Measurements from ENCODE around the gene ACIN1.

DNA sequence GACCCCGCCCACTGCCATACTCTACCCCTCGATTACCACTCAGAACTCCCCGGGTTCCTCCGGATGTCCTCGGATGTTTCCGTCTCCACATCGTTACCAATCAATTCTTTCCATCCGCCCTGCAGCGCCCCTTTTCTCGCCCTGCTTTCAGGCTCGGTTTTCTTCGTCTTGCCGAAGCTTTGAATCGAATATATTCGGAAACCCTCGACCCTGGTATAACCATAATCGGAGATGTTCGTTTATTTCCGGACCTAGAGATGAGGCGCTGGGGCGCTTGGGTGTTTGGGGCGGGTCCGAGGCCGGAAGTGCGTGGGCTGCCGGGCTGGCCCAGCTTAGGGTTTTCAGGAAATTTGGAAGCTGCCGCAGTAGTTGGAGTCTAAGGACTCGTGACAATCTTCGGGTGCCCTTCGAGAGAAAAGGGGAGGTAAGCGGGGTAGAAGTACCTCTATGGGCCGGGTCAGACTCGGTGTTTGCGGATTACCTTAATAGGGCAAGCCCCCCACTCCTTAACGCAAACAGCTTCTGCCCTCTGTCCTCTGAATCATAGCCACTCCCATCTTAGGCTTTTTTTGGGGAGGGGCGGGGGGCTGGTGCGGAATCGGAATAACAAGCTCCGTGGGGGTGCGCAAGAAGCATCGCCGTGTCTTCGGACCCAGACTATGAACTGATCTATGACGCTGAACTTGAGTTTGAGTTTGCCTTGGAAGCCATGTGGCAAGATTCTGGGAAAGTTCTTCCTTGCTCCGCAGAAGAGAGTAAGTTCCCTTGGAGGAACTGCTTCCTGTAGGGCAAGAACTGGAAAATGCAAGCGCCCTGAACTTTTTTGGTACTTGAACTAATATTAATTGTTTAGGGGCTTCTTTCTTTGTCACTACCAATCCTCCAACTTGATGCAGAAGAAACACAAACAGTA is 516 bp upstream of the ACIN1 start, which contains the start of gene C14orf119:
- TF ChIP-seq, protein P1, sequence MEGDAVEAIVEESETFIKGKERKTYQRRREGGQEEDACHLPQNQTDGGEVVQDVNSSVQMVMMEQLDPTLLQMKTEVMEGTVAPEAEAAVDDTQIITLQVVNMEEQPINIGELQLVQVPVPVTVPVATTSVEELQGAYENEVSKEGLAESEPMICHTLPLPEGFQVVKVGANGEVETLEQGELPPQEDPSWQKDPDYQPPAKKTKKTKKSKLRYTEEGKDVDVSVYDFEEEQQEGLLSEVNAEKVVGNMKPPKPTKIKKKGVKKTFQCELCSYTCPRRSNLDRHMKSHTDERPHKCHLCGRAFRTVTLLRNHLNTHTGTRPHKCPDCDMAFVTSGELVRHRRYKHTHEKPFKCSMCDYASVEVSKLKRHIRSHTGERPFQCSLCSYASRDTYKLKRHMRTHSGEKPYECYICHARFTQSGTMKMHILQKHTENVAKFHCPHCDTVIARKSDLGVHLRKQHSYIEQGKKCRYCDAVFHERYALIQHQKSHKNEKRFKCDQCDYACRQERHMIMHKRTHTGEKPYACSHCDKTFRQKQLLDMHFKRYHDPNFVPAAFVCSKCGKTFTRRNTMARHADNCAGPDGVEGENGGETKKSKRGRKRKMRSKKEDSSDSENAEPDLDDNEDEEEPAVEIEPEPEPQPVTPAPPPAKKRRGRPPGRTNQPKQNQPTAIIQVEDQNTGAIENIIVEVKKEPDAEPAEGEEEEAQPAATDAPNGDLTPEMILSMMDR (IDR thresholded peaks at IDR 0.05), result no peak
- TF ChIP-seq POLR2A (IDR thresholded peaks at IDR 0.05) (peak; percentile 87), EP300 (IDR thresholded peaks at IDR 0.05) (peak; percentile 42)

Measured in ovary (tissue), 3 donors.